DND-41 (cell line): ENCODE results near the gene FBLN1.

Experiments used
- CTCF ChIP-seq: IDR thresholded peaks from 2 replicates; pipeline ENCODE4 v1.5.1; 2012; ENCODE audit warnings: borderline replicate concordance, low read length, moderate library complexity, mild to moderate bottlenecking; ENCODE audit not compliant: poor library complexity, severe bottlenecking; ENCODE audit errors: extremely low read depth
- EZH2 ChIP-seq: IDR thresholded peaks from 3 replicates; pipeline ENCODE4 v1.6.1; 2012; ENCODE audit warnings: borderline replicate concordance, low read depth, mild to moderate bottlenecking, moderate library complexity, low read length, inconsistent platforms; ENCODE audit not compliant: severe bottlenecking

DNA sequence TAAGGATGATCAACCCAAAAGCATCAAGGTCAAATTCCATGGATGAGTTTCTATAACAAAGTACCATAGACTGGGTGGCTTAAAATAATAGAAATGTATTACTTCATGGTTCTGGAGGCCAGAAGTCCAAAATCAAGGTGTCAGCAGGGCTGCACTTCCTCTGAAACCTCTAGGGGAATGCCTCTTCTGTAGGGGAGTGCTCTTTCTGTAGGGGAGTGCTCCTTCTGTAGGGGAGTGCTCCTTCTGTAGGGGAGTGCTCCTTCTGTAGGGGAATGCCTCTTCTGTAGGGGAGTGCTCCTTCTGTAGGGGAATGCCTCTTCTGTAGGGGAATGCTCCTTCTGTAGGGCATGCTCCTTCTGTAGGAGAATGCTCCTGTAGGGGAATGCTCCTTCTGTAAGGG is 65.5 kb downstream of the FBLN1 start:
- TF ChIP-seq CTCF = no peak
- no peak for TF ChIP-seq EZH2
